Measurements from ENCODE around the gene ZNF646.

ZNF646 gene

DNA sequence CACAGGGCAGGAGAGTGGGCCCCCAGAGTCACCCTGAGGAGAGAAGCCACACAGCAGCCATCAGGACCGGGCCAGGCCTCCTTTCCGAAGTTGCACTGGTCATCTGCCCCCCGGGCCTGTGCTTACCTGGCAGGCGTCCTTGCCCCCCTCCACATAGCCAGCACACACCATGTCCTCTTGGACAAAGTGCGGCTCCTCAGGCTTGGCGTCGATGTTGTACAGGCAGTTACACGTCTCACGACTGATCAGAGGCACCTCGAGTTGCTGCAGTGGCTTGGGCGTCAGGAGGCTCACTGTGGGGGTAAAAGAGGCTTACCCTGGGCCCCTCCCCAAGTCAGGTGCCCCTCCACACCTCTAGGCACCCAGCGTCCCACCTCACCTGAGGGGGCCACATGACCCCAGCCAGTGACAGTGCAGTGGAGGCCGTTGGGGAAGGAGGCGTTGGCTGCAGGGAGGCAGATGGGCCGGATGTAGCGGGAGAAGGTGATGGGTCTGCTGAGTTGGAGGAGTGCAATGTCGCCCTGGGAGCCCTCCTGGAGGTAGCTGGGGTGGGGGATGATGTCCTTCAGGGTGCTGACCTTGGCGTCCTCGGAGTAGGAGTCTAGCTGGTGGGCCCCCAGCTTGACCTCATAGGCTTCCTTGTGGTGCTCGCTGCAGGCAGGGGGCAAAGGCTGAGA lies 58.2 kb downstream of the ZNF646 start:
- H3K4me2 ChIP-seq = peak overlapping the region in 1 of 11 experiments; percentile 75; a peak in 2 of 22 replicates
- no peak for TF ChIP-seq Cebpa-rat (IDR thresholded peaks at IDR 0.05)
- peak overlapping the region in 4 of 11 experiments; percentile 5 to 60 (median 23); a peak in 1 of 22 replicates for H3K27ac ChIP-seq
- peaks cover 26 to 50% (median 39%) of the 10 kb centered on the region in 11 experiments for H3K36me3 ChIP-seq
- H3K4me3 ChIP-seq = no peak overlapping the region
- peak overlapping the region in 1 of 11 experiments; percentile 23; a peak in 1 of 22 replicates for H3K9ac ChIP-seq
- H3K4me1 ChIP-seq = peaks cover 50 to 68% (median 61%) of the 10 kb centered on the region in 10 experiments
- no peaks in the 10 kb centered on the region for H3K9me3 ChIP-seq (replicated peaks in 1 of 11)
- H4K20me1 ChIP-seq = no peaks in the 10 kb centered on the region; a peak in 1 of 22 replicates
- H3K27me3 ChIP-seq = no peaks in the 10 kb centered on the region

DNA sequence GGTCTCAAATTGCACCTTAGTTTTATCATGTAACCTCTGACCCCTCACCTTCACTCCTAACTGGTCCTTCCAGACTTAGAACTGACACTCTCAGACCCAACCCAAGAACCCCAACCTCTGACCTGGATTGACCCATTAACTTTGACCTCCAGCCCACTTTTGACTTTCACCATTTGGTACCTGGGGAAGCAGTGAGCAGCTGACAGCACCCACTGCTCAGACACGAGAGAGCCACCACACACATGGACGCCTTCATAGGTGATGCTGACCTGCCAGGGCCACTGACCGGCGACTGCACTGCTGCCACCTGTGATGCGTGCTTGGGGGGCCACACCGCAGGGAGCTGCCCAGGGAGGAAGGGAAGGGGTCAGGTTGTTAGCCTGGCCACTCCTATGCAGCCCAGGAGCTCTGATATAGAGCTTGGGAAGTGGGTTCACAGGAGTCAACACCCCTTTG lies 58.9 kb downstream of the ZNF646 start:
- H4K20me1 ChIP-seq = no peaks in the 10 kb centered on the region; a peak in 1 of 22 replicates
- no peak for TF ChIP-seq Cebpa-rat (IDR thresholded peaks at IDR 0.05)
- 0 out of 22 replicates have a peak overlapping the region, but pooled peaks of 1 of the 11 experiments have one; percentile 25 for H3K9ac ChIP-seq
- H3K4me1 ChIP-seq = peaks cover 44 to 62% (median 55%) of the 10 kb centered on the region in 10 experiments
- no peak overlapping the region for H3K4me3 ChIP-seq
- H3K27me3 ChIP-seq = no peaks in the 10 kb centered on the region
- H3K9me3 ChIP-seq (replicated peaks in 1 of 11) = no peaks in the 10 kb centered on the region
- H3K27ac ChIP-seq = peak overlapping the region in 5 of 11 experiments; percentile 28 to 60 (median 45); a peak in 5 of 22 replicates
- H3K4me2 ChIP-seq = peak overlapping the region in 9 of 11 experiments; percentile 32 to 75 (median 58); a peak in 14 of 22 replicates
- peaks cover 20 to 44% (median 33%) of the 10 kb centered on the region in 11 experiments for H3K36me3 ChIP-seq

All from BLaER1 treated with 17β-estradiol and CSF1 and Interleukin-3, amounts not matched to agents 10 nM and 100 nM (cell line).